Astrocyte of the cerebellum (primary cell): Measurements from ENCODE around the gene PPARD.
A peak's percentile ranks its signal among the peaks of the same experiment; 100 is the strongest.

Experiments used
- DNase-seq: peaks from one replicate; pipeline ENCODE4 v3.0.0-alpha.2; 2011; ENCODE audit warnings: low read depth
- H3K4me3 ChIP-seq: 2 replicates; pipeline ENCODE4 v1.5.1; 2011; ENCODE audit warnings: mild to moderate bottlenecking, low read depth, low read length, moderate library complexity
- CTCF ChIP-seq: IDR thresholded peaks from 2 replicates; pipeline ENCODE4 v1.5.1; 2012; ENCODE audit warnings: low read length, low read depth, moderate library complexity, mild to moderate bottlenecking; ENCODE audit errors: missing control alignments
- in situ Hi-C: cut with HindIII; loops from 2 replicates; pipeline ENCODE4 v1.10.0; 2017; ENCODE audit warnings: low sequenced_read_pairs

Gene PPARD

GRCh38 chr6:35449287-35449881 lies 107.0 kb downstream of the PPARD start:
- no peak overlapping the region for H3K4me3 ChIP-seq
- peak; percentile 60 for TF ChIP-seq CTCF
- in situ Hi-C loops, result no loop called here
- DNase-seq, result no peak

DNA sequence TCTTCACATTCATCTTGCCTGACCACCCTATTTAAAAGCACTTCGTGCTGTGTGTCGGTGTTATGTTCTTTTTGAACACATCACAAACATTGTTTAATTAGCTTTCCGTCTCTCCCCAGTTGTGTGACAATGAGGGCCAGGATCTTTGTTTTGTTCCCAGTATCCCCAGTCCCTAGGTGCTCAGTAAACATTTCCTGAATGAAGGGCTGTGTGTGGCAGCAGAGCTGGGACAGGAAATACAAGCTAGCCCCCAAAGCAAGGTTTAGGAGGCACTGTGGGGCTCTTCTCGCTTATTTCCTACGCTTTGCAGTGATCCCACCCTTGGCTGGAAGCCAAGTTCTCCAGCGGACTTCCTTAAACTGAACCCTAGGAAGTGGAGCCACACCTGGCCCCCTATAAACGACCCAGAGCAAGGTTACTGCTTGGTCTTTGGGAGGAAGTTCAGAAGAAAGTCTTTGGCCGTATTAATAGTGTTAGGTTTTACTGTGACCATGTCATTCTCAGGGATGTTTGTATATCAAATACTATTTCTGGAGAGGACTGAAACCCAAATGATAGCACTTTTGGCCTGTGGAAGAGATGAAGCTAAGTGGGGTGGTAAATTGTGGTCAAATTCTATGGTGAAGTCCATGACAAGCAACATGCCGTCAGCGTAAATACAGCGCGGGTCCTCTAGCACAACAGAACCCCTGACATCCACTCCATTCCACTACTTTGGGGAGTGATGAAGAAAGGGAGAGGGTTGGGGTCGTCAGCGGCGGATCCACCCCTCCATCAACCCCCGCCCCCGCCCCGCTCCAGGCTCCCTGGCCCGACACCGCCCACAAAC lies 109.2 kb downstream of the PPARD start:
- in situ Hi-C loops, result no loop called here
- no peak for DNase-seq
- H3K4me3 ChIP-seq, result peak overlapping the region; percentile 55
- no peak for TF ChIP-seq CTCF

- no peak for TF ChIP-seq CTCF
- peak; percentile 64 for DNase-seq
- peak within 1 kb of the TSS; percentile 55 for H3K4me3 ChIP-seq
- in situ Hi-C loops, result no loop called here
Measured at GRCh38 chr6:35452183-35453090, 110.1 kb downstream of the PPARD start, which contains the start of gene FANCE. Gene FANCE (plus strand): TSS chr6:35452338. CDS start chr6:35452546, 208 bp downstream.

DNA sequence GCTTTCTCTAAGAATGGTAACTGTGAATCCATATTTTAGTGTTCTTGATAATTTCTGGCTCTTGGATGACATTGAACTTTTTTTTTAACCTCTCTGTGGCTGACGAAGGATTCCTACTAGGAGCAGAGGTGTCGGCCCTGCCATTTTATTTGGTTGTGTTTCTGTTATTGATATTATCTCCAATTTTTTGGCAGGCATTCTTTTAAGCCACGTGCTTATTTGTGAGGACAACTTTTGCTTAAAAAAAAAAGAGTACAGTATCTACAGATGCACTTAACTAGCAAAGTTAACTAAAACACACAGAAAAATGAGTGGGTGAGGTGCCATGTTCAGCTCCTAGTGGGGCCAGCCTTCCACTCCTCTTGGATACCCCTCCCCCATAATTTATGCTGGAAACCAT lies 110.9 kb downstream of the PPARD start:
- no peak for TF ChIP-seq CTCF
- DNase-seq, result no peak
- H3K4me3 ChIP-seq, result peak overlapping the region; percentile 55
- in situ Hi-C loops, result no loop called here

- TF ChIP-seq CTCF, result no peak
- no peak for DNase-seq
- in situ Hi-C loops, result no loop called here
- H3K4me3 ChIP-seq, result no peak overlapping the region
Measured at GRCh38 chr6:35454391-35455110, 112.2 kb downstream of the PPARD start.

DNA sequence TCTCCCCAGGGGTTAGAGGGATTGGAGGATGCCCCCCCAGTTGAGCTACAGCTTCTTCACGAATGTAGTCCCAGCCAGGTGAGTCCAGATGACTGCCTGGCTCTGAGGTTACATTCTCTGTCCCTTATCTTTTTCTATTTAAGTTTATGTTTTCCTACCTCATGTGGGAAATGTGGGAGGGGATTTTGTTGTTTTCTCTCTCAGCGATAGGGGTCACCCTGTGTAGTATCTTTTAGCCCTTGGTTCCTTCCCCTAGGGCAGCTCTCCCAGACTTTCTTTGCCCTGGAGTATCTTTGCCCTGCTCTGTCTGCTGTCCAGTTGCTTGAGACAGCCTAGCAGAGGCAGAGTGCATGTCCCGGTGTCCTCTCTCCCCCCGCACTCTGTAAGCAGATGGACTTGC lies 115.5 kb downstream of the PPARD start:
- no peak for TF ChIP-seq CTCF
- H3K4me3 ChIP-seq, result no peak overlapping the region
- no peak for DNase-seq
- in situ Hi-C loops, result no loop called here
